Measurements from ENCODE around the gene FOXP4. TPM values are rescaled to one million over a fixed set of nuclear protein-coding genes. Genes with fewer than 3 reads are reported as not detected.

The FOXP4 gene
- total RNA-seq, 1 donor from 2014 or later = 22.4 TPM

- Histone ChIP-seq H3K4me3 (ENCODE audit: low read depth, low read length) (no peak overlapping the region), H3K27me3 (ENCODE audit: control insufficient read depth, insufficient read depth, low read length) (peaks cover 11% of the 10 kb centered on the region), H3K36me3 (ENCODE audit: control insufficient read depth, insufficient read depth, low read length) (no peaks in the 10 kb centered on the region)
- DNase-seq (ENCODE audit: low read depth) = no peak
- no peak for TF ChIP-seq CTCF (IDR thresholded peaks at IDR 0.05; ENCODE audit: insufficient read depth, low read length, poor library complexity, severe bottlenecking)
Observed at GRCh38 chr6:41508479-41508878, 37.7 kb upstream of the FOXP4 start.

- DNase-seq (ENCODE audit: low read depth) = no peak
- H3K4me3 ChIP-seq (ENCODE audit: low read depth, low read length) = no peak overlapping the region
- H3K27me3 ChIP-seq (ENCODE audit: control insufficient read depth, insufficient read depth, low read length) = peaks cover 11% of the 10 kb centered on the region
- no peaks in the 10 kb centered on the region for H3K36me3 ChIP-seq (ENCODE audit: control insufficient read depth, insufficient read depth, low read length)
- no peak for TF ChIP-seq CTCF (IDR thresholded peaks at IDR 0.05; ENCODE audit: insufficient read depth, low read length, poor library complexity, severe bottlenecking)
Observed at GRCh38 chr6:41509580-41509979, 36.6 kb upstream of the FOXP4 start.

GRCh38 chr6:41511443-41512060 lies 34.6 kb upstream of the FOXP4 start:
- Histone ChIP-seq H3K36me3 (ENCODE audit: control insufficient read depth, insufficient read depth, low read length) (no peaks in the 10 kb centered on the region), H3K27me3 (ENCODE audit: control insufficient read depth, insufficient read depth, low read length) (peaks cover 14% of the 10 kb centered on the region)
- DNase-seq (ENCODE audit: low read depth) = no peak

GRCh38 chr6:41512146-41512701 lies 34.0 kb upstream of the FOXP4 start:
- DNase-seq (ENCODE audit: low read depth) = no peak
- H3K36me3 ChIP-seq (ENCODE audit: control insufficient read depth, insufficient read depth, low read length) = no peaks in the 10 kb centered on the region
- TF ChIP-seq CTCF (IDR thresholded peaks at IDR 0.05; ENCODE audit: insufficient read depth, low read length, poor library complexity, severe bottlenecking) = no peak
- H3K4me3 ChIP-seq (ENCODE audit: low read depth, low read length) = no peak overlapping the region
- H3K27me3 ChIP-seq (ENCODE audit: control insufficient read depth, insufficient read depth, low read length) = peaks cover 14% of the 10 kb centered on the region

More at GRCh38 chr6:41511443-41512060, 34.6 kb upstream of the FOXP4 start:
- H3K4me3 ChIP-seq (ENCODE audit: low read depth, low read length) = no peak overlapping the region
- TF ChIP-seq CTCF (IDR thresholded peaks at IDR 0.05; ENCODE audit: insufficient read depth, low read length, poor library complexity, severe bottlenecking) = no peak

GRCh38 chr6:41515995-41516394 lies 30.2 kb upstream of the FOXP4 start:
- Histone ChIP-seq H3K27me3 (ENCODE audit: control insufficient read depth, insufficient read depth, low read length) (peaks cover 2% of the 10 kb centered on the region), H3K4me3 (ENCODE audit: low read depth, low read length) (no peak overlapping the region), H3K36me3 (ENCODE audit: control insufficient read depth, insufficient read depth, low read length) (no peaks in the 10 kb centered on the region)
- DNase-seq (ENCODE audit: low read depth) = no peak
- no peak for TF ChIP-seq CTCF (IDR thresholded peaks at IDR 0.05; ENCODE audit: insufficient read depth, low read length, poor library complexity, severe bottlenecking)

- no peak for DNase-seq (ENCODE audit: low read depth)
- no peak for TF ChIP-seq CTCF (IDR thresholded peaks at IDR 0.05; ENCODE audit: insufficient read depth, low read length, poor library complexity, severe bottlenecking)
- Histone ChIP-seq H3K4me3 (ENCODE audit: low read depth, low read length) (no peak overlapping the region), H3K27me3 (ENCODE audit: control insufficient read depth, insufficient read depth, low read length) (peaks cover 15% of the 10 kb centered on the region), H3K36me3 (ENCODE audit: control insufficient read depth, insufficient read depth, low read length) (no peaks in the 10 kb centered on the region)
Observed at GRCh38 chr6:41518118-41518517, 28.1 kb upstream of the FOXP4 start.
